Measurements from ENCODE around the gene OR5B12.

OR5B12 gene

DNA sequence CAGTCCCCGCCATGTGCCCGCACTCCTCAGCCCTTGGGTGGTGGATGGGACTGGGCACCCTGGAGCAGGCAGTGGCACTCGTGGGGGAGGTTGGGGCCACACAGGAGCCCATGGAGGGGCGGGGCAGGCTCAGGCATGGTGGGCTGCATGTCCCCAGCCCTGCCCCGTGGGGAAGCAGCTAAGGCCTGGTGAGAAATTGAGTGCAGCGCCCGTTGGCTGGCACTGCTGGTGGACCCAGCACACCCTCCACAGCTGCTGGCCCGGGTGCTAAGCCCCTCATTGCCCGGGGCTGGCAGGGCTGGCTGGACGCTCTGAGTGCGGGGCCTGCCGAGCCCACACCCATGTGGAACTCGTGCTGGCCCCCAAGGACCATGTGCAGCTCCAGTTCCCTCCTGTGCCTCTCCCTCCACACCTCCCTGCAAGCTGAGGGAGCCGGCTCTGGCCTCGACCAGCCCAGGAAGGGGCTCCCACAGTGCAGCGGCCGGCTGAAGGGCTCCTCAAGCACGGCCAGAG is 51.4 kb downstream of the OR5B12 start:
- no peak for DNase-seq (ENCODE audit: low read depth)
- H3K4me3 ChIP-seq (ENCODE audit: low read depth, low read length) = no peak overlapping the region
- TF ChIP-seq, protein P1, sequence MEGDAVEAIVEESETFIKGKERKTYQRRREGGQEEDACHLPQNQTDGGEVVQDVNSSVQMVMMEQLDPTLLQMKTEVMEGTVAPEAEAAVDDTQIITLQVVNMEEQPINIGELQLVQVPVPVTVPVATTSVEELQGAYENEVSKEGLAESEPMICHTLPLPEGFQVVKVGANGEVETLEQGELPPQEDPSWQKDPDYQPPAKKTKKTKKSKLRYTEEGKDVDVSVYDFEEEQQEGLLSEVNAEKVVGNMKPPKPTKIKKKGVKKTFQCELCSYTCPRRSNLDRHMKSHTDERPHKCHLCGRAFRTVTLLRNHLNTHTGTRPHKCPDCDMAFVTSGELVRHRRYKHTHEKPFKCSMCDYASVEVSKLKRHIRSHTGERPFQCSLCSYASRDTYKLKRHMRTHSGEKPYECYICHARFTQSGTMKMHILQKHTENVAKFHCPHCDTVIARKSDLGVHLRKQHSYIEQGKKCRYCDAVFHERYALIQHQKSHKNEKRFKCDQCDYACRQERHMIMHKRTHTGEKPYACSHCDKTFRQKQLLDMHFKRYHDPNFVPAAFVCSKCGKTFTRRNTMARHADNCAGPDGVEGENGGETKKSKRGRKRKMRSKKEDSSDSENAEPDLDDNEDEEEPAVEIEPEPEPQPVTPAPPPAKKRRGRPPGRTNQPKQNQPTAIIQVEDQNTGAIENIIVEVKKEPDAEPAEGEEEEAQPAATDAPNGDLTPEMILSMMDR (IDR thresholded peaks at IDR 0.05; ENCODE audit: low read depth, low read length, missing control alignments) = no peak
